ENCODE results near the gene DKKL1.

Gene DKKL1

GRCh38 chr19:49338691-49339300, 24.9 kb upstream of the DKKL1 start:
- no peak for DNase-seq

GRCh38 chr19:49339301-49340068, 24.2 kb upstream of the DKKL1 start:
- DNase-seq = no peak

- DNase-seq = no peak
Observed at GRCh38 chr19:49340069-49340864, 23.4 kb upstream of the DKKL1 start.

GRCh38 chr19:49340865-49341718, 22.6 kb upstream of the DKKL1 start:
- no peak for DNase-seq

- DNase-seq = no peak
Observed at GRCh38 chr19:49342291-49342721, 21.4 kb upstream of the DKKL1 start.

GRCh38 chr19:49343123-49343522, 20.6 kb upstream of the DKKL1 start:
- no peak for DNase-seq

- no peak for DNase-seq
Observed at GRCh38 chr19:49344505-49345423, 18.9 kb upstream of the DKKL1 start.

- no peak for DNase-seq
Observed at GRCh38 chr19:49347191-49347590, 16.5 kb upstream of the DKKL1 start.

GRCh38 chr19:49347835-49348234, 15.8 kb upstream of the DKKL1 start:
- DNase-seq = no peak

- no peak for DNase-seq
Observed at GRCh38 chr19:49348305-49349189, 15.1 kb upstream of the DKKL1 start.

- DNase-seq = no peak
Observed at GRCh38 chr19:49349567-49349966, 14.1 kb upstream of the DKKL1 start.

- no peak for DNase-seq
Observed at GRCh38 chr19:49355909-49356353, 7.7 kb upstream of the DKKL1 start.

- no peak for DNase-seq
Observed at GRCh38 chr19:49356382-49356781, 7.3 kb upstream of the DKKL1 start.

- no peak for DNase-seq
Observed at GRCh38 chr19:49357186-49357585, 6.5 kb upstream of the DKKL1 start.

- no peak for DNase-seq
Observed at GRCh38 chr19:49359851-49360820, 3.5 kb upstream of the DKKL1 start.

GRCh38 chr19:49361438-49362047, 2.1 kb upstream of the DKKL1 start:
- peak; percentile 4 for DNase-seq

- DNase-seq = peak; percentile 8
Observed at GRCh38 chr19:49362048-49362928, 1.4 kb upstream of the DKKL1 start, which contains the start of gene TEAD2. TSS of gene TEAD2 (minus strand) at chr19:49362416. CDS start at chr19:49360075, 2,341 bp downstream.

GRCh38 chr19:49362929-49363267, 779 bp upstream of the DKKL1 start:
- DNase-seq = no peak
